ENCODE data around the gene XCL2. TPM values are rescaled to one million over a fixed set of nuclear protein-coding genes. Genes with fewer than 3 reads are reported as not detected.
"Not testable (repeated sequence)": the region's sequence is repeated elsewhere in the genome, so short reads cannot be mapped to it uniquely, and the experiment has no call there.

XCL2 gene, protein sequence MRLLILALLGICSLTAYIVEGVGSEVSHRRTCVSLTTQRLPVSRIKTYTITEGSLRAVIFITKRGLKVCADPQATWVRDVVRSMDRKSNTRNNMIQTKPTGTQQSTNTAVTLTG
- polyA plus RNA-seq (ENCODE audit: insufficient read length in 4 of 4): under 1 TPM in 2 of 4 donors, not detected in 2; 0.36 to 0.50 TPM

DNA sequence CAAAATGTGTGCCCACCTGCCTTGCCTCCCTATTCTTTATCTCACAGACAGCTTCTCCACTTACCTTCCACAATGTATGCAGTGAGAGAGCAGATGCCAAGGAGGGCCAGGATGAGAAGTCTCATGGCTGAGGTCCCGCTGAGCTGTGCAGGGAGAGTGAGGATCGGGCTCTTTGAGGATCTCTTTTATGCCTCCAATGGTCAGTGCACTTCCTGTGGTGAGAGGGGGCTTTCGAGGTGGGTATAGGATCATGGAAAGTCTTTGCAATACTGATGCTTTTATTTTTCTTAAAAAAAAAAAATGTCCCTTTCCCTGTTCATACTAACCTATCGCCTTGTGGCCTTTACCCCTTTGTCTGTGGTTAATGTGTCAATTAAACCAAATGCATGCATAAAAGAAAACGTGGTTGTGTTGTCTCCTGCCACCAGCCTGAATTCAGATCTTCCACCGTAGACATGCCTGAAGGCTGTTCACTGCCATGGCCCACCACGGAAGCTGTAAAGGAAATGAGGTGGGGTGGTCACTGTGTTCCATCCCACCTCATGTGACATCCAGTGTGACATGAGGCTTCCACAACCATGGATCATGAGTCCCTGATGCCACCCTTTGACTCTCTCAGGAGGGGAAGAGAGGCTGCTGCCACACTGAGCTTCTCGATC lies at the start of gene XCL2:
XCL2 (minus strand) TSS at position 158 of the 659 bp plus-strand sequence; CDS start at position 125, 33 bp downstream.
- not testable (repeated sequence) for DNase-seq (ENCODE audit: low read depth in 4 of 4, low spot score in 3 of 4)

DNA sequence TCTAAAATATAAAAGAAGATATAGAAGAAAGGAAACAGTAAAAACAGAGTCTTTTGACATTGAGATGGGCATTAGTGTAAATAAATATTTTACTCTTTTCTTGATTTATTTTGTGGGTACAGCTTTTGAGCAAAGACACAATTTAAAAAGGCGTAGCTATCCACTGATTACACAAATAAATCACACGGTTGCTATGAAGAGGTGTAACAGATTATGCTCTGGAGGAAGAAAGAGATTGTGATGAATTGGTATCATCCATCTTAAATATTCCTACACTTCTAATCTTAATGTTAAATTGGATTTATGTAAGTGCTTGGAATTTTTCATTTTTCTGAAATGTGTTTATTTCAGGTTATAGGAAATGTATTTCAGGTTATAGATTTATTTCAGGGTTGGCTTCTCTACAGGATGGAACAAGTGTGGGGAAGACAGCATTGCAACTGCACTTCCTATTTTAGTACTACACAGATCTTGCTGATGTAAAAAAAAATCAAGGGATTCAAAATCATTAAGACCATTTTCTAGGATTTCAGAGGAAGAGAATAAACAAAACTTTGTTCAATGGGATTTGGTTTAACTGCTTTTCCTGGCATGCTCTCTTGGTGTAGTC lies 47.9 kb upstream of the XCL2 start:
- no peak for DNase-seq (ENCODE audit: low read depth in 4 of 4, low spot score in 3 of 4)

DNA sequence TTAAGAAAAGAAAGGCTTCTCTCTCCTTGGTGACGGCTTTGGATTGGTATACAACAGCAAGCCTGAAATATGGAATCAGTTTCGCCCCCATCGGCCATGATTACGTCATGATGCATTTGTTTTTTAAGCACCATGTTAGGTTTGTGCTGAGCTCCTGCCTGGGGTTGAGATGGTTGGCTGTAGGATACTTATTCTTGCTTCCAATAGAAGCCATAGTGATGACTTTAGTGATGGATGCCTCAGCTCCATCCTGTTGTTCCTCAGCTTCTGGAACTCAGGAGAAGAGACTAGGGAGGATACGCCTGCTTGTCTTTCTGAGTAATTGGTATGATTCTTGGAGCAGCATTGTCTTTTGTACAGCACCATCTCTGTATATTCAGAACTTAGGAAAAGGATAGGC lies 47.3 kb upstream of the XCL2 start:
- no peak for DNase-seq (ENCODE audit: low read depth in 4 of 4, low spot score in 3 of 4)

DNA sequence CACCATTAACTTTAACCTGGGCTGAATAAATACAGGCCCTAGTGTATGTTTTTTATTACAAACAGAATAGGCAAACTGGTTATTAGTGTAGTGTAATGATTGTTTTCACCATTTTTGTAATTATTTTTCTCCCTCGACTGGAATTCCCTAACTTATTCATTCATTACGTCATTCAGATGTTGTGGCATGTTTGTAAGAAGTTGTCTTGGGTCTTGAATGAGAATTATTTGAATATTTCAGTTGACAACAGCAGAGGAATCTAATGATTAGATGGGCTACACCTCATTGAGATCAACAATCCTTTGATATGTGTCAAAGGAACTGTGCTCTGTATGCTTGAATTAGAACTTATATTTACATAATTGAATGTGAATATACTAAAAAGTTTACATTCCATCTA lies 45.4 kb upstream of the XCL2 start:
- DNase-seq (ENCODE audit: low read depth in 4 of 4, low spot score in 3 of 4): no peak

DNA sequence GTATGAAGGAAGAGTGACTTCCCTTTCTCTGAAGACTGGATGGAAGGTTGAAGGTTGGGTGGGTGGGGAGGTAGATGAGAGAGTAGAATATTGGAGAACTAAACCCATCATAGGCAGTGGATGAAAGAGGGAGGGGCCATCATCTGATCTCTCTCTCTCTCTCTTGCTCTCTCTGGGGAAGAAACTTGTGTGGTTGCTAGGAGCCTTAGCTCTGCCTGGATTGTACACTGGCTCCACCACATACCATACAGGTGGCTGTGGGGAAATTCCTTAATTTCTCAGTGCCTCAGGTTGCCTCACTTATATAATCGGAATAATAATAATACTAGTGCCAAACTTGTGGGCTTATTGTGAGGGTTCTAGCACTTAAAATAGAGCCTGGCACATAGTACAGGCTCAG lies 42.1 kb upstream of the XCL2 start:
- no peak for DNase-seq (ENCODE audit: low read depth in 4 of 4, low spot score in 3 of 4)

DNA sequence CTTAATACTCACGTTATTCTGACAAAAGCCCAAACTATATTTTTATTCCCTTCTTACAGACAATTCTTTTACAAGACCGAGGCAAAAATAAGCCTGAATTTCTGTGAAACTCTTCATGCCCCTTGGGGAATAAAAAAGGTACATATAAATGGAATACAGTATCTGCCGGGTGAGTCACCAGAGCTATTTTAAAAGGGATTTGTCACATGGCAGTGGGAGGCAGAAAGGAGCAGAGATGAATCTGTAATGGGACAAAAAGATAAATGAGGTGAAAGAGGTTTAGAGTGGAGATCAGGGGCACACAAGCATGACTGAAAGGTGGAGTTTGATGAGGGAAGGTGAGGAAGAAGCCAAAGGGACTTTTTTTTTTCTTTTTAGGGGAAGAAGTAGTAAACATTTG lies 41.4 kb upstream of the XCL2 start:
- no peak for DNase-seq (ENCODE audit: low read depth in 4 of 4, low spot score in 3 of 4)

DNA sequence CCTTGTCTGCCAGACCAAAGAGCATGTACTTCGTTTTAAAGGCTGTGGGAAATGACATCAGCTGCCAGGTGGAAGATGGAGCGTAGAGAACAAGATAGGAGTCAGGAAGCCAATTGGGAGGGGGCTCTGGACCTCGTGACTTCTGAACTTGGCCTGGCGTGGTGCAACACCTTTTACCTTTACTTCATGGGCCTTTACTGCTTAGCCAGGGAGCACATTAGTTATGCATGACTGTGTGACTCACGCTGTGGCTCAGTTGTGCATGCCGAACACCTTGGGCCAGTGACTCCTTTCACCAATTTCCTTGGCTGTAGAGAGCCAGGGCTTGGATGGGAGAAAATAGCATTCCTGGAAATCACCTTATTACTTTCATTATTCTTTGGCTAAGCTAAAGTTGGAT lies 39.8 kb upstream of the XCL2 start:
- no peak for DNase-seq (ENCODE audit: low read depth in 4 of 4, low spot score in 3 of 4)

DNA sequence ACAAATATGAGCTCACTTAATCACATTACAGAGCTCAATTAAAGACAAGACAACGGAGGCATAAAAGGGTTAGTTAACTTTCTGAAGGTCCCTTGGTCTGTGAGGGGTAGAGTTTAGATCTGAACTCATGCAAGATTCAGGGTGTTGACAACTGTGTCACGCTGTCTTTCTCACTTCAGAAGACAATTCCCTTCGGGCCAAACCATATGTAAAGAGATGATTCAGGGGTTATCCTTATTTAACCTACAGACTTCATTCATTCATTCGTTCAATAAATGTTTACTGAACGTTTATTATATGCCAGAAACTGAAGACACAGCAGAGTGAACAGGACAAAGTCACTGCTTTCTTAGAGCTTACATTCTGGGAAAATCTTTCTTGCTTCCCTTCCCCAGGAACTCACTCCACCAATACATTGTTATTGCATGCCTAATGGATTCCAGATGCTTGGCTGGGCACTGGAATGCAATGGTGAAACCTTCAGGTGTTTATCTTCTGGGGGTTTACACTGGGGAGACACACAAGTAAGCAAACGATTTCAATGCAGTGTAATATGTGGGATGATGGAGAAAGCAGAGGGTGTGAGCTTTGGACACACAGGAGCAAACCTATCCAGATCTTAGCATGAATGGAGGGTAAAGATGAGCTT lies 39.0 kb upstream of the XCL2 start:
- DNase-seq (ENCODE audit: low read depth in 4 of 4, low spot score in 3 of 4): peak in 1 of 4 donors; percentile 21

DNA sequence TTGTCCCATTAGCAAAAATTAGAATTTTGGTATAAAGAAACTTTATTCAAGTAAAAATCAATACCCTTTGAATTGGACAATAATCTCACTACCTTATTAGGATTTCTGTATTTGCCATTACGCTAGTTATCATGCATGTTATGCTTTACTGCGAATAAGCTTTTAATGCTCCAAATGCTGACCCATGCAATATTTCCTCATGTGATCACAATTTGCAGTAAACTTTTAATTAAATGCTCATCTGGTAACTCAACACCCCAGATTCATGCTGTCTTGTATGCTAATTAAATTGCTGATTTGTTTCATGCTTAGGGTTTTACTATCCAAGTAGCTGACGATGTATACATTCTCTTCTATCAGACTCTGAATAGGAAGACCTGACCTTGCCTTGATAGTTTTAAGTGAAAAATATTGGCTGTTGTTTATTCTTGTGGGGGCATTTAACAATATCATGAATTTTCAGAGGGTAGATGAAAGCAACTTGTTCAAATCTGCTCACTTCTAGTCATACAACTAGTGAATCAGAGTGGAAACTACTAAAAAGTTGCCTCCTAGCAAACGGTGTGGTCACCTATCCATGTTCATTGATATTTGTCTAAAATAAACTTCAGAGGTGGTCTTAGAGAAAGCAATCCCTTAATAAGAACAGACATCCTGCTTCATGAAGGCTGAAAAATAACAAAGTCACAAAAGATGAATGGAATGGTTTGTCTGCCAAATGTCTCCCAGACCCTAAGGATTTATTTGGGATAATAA lies 38.2 kb upstream of the XCL2 start:
- no peak for DNase-seq (ENCODE audit: low read depth in 4 of 4, low spot score in 3 of 4)

DNA sequence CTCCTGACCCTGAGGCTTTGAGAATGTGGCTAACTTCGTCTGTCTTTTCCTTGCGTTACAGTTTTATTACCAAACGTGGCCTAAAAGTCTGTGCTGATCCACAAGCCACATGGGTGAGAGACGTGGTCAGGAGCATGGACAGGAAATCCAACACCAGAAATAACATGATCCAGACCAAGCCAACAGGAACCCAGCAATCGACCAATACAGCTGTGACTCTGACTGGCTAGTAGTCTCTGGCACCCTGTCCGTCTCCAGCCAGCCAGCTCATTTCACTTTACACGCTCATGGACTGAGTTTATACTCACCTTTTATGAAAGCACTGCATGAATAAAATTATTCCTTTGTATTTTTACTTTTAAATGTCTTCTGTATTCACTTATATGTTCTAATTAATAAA lies 37.2 kb upstream of the XCL2 start:
- not testable (repeated sequence) for DNase-seq (ENCODE audit: low read depth in 4 of 4, low spot score in 3 of 4)

DNA sequence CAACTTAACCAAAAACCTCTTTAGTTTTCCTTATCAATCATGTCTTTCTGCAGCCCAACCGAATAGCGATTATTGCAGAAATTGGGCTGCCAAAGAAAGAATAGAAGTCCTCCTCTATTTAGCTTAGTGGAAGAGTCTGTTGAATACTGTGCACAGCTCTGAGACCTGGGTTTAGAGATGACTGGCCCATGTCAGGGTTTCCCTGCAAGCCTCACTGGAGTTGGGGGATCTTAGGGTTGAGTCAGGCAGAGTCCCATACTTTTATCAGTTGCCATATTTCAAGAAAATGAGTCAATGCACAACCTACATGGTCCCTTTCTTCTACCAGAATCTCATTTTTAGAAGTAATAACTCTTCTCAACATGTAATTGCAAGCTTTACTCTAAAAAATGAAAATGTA lies 36.5 kb upstream of the XCL2 start:
- not testable (repeated sequence) for DNase-seq (ENCODE audit: low read depth in 4 of 4, low spot score in 3 of 4)

DNA sequence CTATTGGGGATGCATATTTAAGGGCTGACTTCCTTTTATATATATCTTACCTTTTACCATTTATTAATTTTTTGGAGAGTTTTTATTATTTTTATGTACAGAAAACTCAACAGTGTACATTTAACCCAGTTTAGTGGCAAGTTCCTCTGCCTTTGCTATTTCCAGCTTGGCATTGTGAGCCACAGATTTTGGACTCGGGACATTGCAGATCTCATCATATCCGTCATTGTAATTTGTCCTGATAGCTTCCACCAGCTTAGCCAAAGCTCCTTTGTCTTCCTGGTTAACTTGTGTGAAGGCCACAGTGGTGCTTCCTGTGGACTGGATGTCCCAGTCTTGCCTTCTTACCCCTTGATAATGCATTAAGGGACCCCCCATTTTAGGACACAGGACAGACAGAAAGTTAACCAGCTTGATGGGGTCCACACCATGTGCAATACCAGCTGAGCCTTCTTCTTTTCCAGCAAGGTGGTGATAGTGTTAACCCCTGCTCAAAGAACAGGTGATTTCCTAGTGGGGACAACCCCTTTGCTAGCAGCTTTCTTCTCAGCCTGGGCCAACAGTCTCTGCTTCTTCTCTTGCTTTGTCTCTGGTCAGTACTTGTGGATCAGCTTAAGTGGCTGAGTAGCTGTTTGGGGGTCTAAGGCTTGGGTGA lies 34.9 kb upstream of the XCL2 start:
- not testable (repeated sequence) for DNase-seq (ENCODE audit: low read depth in 4 of 4, low spot score in 3 of 4)

DNA sequence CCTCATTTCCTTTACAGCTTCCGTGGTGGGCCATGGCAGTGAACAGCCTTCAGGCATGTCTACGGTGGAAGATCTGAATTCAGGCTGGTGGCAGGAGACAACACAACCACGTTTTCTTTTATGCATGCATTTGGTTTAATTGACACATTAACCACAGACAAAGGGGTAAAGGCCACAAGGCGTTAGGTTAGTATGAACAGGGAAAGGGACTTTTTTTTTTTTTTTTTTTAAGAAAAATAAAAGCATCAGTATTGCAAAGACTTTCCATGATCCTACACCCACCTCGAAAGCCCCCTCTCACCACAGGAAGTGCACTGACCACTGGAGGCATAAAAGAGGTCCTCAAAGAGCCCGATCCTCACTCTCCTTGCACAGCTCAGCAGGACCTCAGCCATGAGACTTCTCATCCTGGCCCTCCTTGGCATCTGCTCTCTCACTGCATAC lies 32.5 kb upstream of the XCL2 start, which contains the start of gene XCL1:
XCL1 (plus strand) TSS at position 361 of the 444 bp plus-strand sequence; CDS start at position 394, 33 bp downstream.
- not testable (repeated sequence) for DNase-seq (ENCODE audit: low read depth in 4 of 4, low spot score in 3 of 4)

DNA sequence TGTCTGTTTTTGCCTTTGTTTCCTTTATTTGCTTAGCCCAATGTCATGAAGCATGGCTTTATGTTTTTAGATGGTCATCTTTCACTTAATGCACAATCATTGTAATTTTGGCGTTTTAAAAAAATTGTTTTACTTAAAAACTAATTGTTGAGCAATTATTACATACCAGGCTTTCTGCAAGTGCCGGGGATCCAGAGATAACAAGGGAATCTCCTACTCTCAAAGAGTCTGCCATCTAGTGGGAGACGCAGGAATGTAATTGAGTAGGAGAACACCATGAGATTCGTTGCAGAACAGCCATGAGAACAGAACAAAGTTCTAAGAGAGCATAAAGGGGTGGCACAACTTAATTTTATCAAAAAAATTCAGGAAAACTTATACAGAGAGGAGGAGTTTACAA lies 30.4 kb upstream of the XCL2 start:
- not testable (repeated sequence) for DNase-seq (ENCODE audit: low read depth in 4 of 4, low spot score in 3 of 4)

DNA sequence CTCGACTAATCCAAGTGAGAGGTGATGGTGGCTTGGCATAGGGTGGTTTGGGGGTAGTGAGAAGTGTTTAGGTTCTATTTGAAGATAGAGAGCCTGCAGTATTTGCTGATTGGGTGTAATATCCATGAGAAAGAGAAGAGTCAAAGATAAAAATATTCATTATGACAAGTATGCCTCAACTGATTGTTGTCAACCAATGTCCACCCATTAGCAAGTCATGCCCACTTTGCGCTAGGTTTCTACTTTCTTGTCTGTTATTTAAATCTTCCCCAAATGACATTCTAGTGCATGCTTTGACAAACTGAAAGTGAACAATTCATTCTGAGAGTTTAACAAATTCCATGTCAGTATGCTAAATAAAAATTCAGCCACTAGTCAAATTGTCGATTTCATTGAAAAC lies 28.8 kb upstream of the XCL2 start:
- DNase-seq (ENCODE audit: low read depth in 4 of 4, low spot score in 3 of 4): no peak

DNA sequence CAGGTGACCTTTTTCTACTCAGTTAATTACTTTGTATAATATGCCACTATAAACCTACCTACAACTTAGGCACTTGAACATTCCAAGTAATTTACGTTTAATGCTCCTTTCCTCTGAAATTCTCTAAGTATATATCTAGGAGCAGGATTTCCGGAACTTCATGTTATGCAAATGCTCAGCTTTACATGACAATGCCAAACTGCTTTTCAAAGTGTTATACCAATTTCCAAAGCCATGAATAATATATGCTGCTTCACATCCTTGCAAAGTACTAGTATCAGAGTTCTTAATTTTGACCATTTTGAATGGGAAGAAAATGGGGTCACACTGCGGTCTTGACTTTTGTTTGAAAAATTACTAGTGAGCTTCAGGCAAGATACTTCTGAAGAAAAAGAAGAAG lies 26.9 kb upstream of the XCL2 start:
- no peak for DNase-seq (ENCODE audit: low read depth in 4 of 4, low spot score in 3 of 4)

DNA sequence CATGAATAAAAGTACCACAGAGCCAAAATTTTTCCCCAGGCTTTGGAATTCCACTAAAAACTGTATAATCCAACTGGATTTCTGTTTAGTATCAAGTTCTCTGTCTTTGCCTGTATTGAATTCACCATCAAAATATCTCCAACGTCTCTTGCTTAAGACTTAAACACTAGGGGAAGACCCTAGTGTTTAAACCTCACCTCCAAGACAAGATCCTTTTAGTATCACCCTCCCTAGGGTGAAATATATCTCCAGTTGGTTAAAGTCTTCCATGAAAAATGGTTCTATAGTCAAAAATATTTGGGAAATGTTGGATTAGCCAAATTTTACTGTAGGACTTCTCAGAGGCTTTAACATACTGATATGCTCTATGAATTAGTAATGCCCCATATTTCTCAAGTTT lies 24.5 kb upstream of the XCL2 start:
- no peak for DNase-seq (ENCODE audit: low read depth in 4 of 4, low spot score in 3 of 4)

DNA sequence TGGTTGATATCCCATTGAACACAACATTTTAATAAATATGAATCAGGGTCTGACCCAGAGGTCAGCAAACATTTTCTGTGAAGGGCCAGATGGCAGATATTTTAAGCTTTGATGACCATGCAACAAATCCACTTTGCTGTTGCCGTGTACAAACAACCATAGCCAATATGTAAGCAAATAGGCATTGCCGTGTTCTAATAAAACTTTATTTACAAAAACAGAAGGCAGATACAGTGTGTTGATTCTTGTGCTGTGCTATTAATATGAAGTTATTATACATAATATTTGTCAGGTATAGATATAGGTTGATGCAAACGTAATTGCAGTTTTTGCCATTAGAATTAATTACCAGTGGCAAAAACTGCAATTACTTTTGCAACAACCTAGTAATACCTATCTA lies 23.8 kb upstream of the XCL2 start:
- DNase-seq (ENCODE audit: low read depth in 4 of 4, low spot score in 3 of 4): no peak

DNA sequence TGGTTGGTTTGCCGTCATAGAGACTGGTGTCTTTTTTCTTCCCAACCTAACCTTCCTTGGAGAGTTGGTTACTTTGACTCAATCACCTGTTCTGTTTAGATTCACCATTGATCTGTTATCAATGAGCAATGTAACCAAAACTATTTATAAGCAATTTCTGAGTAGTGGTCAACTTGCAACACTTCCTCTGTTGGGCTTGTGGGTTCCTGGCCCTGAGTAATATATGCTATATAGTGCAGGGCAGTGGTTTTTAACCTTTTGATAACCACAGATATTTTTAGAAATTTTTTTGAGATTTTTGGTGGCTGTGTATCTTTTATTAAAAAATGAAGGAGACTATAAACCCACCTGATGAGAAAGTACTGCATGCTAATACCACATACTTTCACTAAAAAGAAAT lies 23.2 kb upstream of the XCL2 start:
- no peak for DNase-seq (ENCODE audit: low read depth in 4 of 4, low spot score in 3 of 4)

DNA sequence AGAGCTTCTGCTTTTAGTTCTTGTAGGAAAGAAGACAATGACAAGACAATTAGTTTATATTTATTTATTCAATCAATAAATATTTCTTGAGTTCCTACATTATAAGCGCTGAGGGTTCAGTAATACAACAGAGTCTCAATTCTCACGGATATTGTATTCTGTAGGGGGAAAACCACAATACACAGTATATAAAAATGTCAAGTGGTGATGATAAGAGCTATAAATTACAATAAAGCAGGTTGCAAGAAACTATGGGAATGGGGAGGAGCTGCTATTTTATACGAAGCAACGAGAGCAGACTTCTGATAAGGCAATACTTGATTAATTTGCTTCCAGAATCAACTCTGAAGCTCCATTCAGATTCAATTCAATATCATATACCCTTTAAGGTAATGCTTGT lies 22.0 kb upstream of the XCL2 start:
- DNase-seq (ENCODE audit: low read depth in 4 of 4, low spot score in 3 of 4): no peak

Measured in left renal pelvis (tissue), 4 donors.